ENCODE measurements around the gene THYN1.
"Not testable (repeated sequence)": the region's sequence is repeated elsewhere in the genome, so short reads cannot be mapped to it uniquely, and the experiment has no call there.

Gene THYN1

DNA sequence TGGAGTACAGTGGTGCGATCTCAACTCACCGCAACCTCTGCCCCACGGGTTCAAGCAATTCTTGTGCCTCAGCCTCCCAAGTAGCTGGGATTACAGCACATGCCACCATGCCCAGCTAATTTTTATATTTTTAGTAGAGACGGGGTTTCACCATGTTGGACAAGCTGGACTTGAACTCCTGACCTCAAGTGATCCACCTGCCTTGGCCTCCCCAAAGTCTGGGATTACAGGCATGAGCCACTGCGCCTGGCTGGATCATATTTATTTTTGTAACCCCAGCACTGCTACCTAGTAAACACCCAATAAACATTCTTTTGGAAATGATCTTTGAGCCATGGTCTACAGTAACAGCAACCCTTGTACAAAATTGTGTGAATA is 2.0 kb upstream of the THYN1 start:
- DNase-seq (ENCODE audit: low read depth, low spot score); H3K4me3 ChIP-seq (ENCODE audit: low read length): not testable (repeated sequence)

DNA sequence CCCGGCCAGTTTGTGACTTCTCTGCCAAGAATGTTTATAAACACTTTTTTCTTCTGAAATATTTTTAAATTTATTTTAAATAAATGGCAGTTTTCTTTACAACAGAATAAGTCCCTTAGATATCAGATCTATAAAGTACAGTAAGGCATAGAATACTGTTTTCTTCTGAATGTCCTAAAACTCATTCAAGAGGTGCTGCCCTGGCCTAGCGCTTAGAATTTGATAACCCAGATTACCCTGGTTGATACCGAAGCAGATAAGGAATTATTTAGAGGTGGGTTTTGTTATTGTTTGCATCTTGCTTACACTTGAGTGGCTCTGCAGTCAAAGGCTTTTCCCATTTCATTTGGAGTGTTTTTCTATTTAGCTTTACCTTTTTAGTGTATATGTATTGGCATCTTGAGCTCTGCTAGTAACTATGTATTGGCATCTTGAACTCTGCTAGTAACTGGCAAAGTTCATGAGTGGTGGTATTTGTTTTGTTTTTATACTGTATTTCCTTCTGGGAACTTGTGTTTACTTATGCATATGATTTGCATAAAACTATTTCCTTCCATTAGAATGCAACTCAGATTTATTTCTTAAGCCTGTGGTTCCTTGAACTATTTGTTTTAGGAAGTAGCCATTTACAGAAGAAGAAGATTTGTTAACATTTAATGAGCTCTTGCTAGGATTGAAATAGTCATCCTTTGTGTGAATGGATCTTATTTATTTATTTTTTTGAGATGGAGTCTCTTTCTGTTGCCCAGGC is 1.5 kb upstream of the THYN1 start:
- peak overlapping the region; percentile 84 for H3K4me3 ChIP-seq (ENCODE audit: low read length)
- no peak for DNase-seq (ENCODE audit: low read depth, low spot score)

DNA sequence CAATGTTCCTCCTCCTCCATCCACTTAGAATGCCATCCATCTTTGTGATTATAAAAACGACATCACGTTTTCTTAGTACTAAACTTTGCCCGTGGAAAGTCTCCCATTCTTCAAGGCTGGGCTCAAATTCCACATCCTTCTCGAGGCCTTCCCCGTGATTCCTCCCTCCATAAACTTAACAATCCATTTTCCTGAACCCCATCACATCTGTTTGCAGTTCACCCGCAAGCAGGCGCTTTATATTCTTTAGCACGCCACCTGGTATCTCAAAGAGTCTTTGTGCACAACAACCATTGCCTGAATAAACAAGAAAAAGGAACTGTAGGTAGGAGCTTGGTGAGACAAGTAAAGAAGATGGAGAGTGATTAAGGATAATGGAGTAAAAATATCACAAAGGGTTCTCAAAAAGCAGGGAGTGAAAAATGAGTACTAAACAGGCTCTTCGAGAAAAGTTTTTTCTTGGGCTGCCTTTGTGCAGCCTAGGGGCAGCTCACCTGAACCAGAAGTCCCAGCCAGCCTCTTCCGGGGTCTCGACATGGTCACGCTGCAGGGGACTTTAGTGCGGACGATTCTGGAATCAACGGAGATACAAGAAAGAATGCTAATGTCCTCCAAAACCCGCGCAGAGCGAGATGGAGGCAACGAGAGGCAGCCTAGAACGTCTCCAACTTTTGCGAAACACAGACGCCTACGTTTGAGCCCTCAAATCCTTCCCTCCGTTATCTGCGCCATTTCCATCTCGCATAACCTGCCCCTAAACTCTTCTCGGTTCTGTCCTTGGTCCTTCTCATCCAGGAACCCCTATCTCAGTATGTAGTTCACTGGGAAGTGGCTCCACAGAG is 585 bp downstream of the THYN1 start:
- H3K4me3 ChIP-seq (ENCODE audit: low read length): peak overlapping the region; percentile 84
- DNase-seq (ENCODE audit: low read depth, low spot score): no peak

DNA sequence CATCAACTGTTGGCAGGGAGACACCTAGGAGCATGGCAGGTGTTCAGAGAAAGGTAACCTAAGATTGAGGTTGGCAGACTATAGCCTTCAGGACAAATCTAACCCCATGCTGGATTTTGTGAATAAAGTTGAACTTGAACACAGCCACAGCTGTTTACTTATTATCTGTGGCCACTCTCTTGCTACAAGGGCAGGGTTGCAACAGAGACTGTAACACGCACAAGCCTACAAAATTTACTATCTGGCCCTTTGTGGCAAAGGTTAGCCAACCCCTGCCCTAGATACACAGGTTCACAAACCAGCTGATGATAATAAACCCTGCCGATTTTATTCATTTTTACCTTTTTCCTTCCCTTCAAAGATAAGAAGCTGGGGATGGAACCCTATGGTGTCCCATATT is 2.5 kb downstream of the THYN1 start:
- DNase-seq (ENCODE audit: low read depth, low spot score): no peak
- H3K4me3 ChIP-seq (ENCODE audit: low read length): no peak overlapping the region

DNA sequence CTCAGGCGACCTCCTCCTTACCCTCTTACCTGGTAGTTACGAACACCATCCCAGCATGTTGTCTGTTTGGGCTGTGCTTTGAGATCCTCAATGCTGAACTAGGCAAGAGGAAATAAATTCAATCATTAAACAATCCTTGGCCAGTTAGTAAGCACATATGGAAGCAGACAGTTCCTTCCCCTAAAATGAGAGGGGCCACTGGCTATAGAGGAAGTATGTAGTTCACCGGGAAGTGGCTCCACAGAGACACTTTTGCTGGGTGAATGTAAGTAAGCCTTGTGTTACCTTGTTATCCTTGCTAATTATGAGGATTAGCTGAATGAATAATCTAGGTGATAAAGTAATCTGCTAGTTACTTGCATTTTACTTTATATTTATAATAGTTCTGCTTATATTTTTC is 2.9 kb downstream of the THYN1 start:
- no peak overlapping the region for H3K4me3 ChIP-seq (ENCODE audit: low read length)
- no peak for DNase-seq (ENCODE audit: low read depth, low spot score)

DNA sequence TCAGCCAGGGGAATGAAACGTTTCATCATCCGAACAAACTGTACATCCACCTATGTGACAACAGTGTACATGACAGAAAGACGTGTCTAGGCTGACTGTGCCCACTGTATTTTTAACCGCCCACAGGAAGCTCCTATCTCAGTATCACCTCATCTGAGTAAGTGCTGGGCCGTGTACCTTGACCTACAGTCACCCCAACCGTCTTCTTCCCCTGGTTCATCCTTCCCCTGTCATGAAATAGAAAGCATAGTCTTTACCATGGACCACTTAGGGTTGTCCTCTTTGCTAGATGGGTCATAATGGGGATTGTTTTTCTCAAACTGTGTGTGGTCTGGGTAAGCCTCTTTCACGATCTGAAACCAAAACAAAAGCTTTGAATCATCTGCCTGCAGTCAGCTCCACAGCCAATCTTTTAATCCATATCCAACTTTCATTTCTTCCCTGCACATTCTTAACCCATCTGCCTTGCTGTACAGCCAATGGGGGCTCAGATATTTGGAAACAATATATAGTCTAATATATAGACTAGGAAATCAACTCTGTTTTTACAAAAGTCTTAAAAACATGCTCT is 4.2 kb downstream of the THYN1 start:
- H3K4me3 ChIP-seq (ENCODE audit: low read length): no peak overlapping the region
- no peak for DNase-seq (ENCODE audit: low read depth, low spot score)

DNA sequence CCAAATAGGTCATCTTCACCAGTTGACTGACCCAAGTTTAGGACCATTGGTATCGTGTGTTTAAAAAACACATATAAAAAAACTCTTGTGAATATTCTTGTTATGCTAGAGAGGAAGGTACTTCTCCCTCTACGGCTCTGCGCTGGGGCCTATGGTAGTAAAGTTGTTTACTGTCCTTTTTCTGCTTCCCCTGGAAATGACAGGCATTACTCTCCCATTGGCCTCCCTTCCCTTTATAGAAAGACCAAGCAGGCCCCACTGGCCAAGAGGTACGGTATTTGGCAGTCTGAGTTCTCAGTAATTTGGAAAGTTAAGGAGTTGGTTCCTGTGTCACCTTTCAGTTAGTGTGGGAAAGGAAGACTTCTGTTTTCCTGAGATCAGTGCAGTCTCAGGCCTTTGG is 6.5 kb downstream of the THYN1 start:
- no peak for DNase-seq (ENCODE audit: low read depth, low spot score)
- no peak overlapping the region for H3K4me3 ChIP-seq (ENCODE audit: low read length)

DNA sequence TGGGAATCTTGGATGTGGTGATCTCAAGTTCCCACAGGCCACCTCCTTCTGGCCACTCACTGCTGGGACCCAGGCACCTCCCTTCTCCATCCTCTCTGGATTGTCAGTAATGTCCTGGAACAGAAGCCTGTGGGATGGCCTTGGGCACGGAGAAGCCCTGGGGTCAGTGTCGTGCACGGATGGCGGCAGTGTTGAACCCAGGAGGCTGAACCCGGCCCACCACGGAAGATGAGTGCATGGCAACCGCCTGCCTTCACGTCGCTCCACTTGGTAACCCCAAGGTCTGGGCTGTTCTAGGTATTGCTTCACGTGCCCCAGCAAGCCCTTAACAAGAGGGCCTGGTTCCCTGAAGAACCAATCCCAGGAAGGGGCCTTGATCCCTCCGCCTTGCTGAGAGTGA is 7.1 kb downstream of the THYN1 start:
- H3K4me3 ChIP-seq (ENCODE audit: low read length): no peak overlapping the region
- no peak for DNase-seq (ENCODE audit: low read depth, low spot score)

DNA sequence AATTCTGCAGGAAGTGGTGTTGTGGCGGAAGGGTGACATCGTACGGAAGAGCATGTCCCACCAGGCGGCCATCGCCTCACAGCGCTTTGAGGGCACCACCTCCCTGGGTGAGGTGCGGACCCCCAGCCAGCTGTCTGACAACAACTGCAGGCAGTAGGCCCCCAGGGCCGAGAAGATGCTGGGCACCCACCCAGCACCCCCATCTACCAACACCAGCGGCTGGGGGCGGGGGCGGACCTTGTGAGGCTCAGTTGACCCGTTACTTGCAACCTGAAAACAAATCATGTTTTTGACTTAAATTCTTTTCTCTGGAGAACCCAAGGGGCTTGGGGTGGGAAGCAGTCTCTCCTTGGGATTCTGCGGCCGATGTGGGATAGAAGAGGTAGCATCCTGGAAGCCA is 7.7 kb downstream of the THYN1 start:
- H3K4me3 ChIP-seq (ENCODE audit: low read length): no peak overlapping the region
- DNase-seq (ENCODE audit: low read depth, low spot score): no peak

DNA sequence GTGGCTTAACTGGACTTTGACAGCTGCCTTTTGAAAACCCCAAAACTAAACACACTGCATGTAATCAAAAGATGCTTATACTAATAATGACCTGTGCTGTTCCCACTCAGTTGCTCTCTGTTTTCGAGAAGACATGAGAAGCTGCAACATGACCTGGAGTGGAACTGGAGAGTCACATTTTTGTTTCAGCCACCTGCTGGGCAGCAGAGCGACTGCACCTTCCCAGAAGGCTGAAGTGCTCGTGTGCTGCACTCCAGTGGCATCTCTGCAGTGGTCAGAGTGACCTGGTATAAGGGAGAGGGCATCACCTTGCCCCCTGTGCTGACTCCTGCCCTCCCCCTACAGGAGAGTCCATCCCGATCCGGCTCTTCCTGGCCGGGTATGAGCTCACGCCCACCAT is 8.6 kb downstream of the THYN1 start:
- H3K4me3 ChIP-seq (ENCODE audit: low read length): no peak overlapping the region
- DNase-seq (ENCODE audit: low read depth, low spot score): peak; percentile 45

DNA sequence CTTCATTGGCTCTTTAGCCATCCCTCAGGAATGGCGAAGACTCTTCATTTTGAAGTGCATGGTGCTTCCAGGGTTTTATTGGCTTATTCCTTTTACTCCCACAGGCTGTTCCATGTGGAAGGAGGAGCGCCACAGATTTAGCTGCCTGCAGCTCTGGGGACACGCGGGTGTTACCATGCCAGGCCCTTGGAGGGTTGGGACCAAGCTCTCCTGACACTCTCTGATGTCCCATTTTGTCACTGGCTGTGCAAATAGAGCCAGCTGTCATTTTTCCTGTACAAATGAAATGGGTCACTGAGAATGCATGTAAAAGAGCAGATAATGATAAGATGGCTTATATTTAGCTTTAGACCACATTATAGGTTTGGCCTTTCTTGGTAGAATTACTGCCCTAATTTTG is 9.2 kb downstream of the THYN1 start:
- DNase-seq (ENCODE audit: low read depth, low spot score): no peak
- H3K4me3 ChIP-seq (ENCODE audit: low read length): no peak overlapping the region

DNA sequence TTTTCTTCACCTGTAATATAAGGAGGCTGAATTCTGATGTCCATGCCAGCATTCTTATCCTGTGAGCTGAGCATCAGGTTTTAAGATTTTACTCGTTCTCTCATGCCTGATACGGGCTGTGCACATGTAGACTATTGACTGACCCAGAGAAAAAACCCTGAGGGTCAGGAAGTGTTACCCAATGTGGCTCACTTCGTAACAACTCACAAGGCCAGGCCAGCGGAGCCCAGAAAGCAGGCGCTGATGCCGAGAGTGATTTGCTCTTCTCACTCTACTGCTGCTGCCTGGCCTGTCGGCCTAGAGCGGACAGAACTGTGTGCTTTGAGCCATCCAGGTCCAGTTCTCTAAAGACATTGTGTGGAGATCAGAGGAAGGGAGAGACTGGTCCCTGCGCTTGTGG is 10.8 kb downstream of the THYN1 start:
- no peak for DNase-seq (ENCODE audit: low read depth, low spot score)
- no peak overlapping the region for H3K4me3 ChIP-seq (ENCODE audit: low read length)

DNA sequence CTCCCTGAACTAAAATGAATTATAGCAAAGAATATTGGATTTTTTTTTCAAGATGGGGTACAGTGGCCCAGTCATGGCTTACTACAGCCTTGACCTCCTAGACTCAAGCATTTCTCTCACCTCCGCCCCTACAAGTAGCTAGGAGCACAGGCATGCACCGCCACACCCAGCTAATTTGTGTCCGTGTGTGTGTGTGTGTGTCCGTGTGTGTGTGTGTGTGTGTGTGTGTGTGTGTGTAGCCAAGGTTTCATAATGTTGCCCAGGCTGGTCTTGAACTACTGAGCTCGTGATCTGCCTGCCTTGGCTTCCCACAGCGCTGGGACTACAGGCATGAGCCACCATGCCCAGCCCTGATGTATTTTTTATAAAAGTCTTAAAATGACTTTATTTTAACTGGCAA is 12.6 kb downstream of the THYN1 start:
- DNase-seq (ENCODE audit: low read depth, low spot score): no peak
- H3K4me3 ChIP-seq (ENCODE audit: low read length): no peak overlapping the region

DNA sequence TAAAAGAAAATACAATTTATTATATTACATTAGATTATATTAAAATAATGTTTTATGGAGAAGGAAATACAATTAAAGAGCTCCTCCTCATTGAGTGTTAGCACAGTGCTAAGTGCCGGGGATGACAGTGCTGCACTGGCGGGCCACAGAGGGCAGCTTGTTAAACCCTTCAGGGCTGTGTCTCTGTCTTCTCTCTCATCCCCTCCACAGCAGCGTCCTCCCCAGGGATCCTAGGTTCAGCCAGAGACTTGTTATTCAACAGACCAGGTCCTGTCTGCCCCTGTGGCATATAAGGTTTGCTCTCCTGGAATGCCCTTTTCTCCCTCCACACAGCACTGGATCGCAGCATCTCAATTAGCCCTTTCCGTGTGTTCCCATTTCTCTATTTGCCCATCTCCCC is 14.2 kb downstream of the THYN1 start:
- DNase-seq (ENCODE audit: low read depth, low spot score): no peak
- no peak overlapping the region for H3K4me3 ChIP-seq (ENCODE audit: low read length)

DNA sequence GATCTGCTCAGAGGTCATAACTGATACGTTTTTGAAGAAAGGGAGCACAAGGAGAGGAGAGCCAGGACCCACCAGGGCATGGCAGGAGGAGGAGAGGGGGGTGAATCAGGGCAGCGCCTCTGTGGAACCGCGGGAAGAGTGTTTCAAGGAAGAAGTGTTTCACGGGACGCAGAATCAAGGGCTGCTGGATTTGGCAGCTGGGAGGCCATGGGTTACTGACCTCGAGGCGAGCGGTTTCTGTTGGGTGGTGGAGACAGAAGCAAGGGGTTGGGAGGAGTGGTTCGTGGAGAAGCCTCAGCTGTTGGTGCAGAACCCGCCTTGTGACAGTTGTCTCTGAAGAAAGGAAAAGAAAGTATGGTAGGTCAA is 15.6 kb downstream of the THYN1 start:
- no peak for DNase-seq (ENCODE audit: low read depth, low spot score)
- no peak overlapping the region for H3K4me3 ChIP-seq (ENCODE audit: low read length)

DNA sequence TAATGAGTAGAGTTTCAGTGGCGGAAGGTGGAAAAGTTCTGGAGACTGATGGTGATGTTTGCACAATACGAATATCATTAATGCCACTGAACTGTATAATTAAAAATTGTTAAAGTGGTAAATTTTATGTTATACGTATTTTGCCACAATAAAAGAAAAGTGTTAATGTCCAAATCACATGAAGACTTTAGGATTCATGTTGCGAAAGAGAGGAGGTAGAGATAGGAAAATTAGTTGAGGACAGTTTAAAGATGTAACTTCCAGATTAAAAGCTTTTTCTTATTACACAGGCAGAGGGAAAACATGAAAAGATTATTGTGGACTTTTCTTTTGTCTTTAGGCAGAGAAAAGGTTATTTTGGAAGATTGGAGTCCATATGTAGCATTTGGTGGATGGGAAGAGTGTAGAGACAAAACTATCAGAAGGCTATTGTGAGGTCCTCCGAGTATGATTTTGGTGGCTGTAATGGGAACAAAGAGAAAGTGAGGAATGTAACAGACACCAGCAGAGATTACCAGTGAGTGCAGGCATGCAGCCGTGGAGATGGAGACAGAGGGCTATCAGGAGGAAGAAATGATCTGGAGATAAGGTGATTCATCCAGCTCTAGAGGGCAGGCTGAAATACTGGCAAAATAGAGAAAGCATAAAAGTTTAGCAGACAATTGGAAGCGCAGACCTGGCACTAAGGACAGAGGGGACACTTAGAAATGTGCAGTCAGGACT is 16.2 kb downstream of the THYN1 start:
- no peak overlapping the region for H3K4me3 ChIP-seq (ENCODE audit: low read length)
- DNase-seq (ENCODE audit: low read depth, low spot score): no peak

DNA sequence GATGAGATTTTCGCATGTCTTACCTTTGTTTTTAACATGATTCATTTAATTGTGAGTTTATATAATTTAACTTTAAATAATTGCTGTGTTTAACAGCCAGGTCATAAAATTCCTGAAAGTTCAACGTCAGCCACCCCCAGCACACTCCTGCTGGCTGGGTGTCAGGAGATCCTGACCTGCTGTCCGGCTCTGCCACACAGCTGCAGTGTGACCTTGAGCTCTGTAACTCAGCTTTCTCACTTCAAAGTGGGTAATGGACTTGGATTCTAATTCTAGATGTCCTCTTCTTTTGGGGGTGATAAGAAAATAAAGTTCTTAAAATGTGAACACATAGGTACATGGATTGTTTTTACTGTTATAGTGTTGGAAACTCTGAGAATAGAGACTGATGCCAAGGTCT is 17.8 kb downstream of the THYN1 start:
- no peak overlapping the region for H3K4me3 ChIP-seq (ENCODE audit: low read length)
- DNase-seq (ENCODE audit: low read depth, low spot score): no peak

DNA sequence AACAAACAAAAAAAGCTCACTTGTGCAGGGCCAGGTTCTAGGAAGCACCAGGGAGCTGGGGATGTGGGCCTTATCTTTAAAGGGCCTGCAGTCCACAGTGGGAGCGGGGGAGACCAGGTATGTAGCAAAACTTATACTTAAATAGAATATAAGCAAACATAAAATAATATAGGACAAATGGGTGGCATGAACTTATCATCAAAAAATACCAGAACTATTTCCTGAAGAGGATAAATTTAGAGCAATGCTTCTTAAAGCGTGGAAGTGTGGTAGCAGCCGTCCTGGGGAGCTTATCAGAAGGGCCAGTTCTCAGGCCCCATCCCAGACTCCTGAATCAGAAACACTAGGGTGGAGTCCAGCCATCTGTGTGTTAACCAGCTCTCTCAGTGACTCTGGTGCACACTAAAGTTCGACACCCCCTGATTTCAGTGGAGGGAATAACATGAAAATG is 19.4 kb downstream of the THYN1 start:
- no peak overlapping the region for H3K4me3 ChIP-seq (ENCODE audit: low read length)
- no peak for DNase-seq (ENCODE audit: low read depth, low spot score)

DNA sequence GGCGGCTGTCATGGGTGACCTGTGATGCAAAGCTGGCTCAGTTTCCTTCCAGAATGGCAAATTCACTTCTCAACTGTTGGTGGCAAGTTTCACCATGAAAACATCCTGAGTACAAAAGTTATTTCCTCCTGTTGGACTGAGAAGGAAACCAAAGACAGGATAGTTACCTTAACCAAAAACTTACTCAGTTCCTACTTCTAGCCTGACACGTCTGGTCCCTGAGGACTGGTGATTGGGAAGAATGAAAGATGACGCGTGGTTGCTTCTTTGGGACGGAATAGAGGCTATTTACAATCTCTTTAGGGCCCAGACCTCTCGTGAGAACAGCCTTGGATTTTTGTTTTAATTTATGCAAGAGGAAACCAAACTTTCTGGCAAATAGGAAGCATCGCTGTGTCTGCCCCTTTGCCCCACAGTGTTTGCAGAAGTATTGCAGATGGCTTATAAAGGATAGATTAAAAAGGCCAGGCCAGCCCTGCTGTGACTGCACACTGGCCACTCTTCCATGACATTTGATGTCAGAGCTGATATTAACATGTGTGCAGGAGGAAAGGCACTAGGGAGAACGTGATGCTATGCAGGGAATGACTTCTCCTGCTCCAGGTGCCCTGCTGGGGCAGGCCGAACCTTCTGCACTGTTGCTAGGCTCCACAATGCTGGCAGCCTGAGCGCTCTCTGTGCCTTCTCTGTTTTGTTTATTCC is 21.0 kb downstream of the THYN1 start:
- no peak overlapping the region for H3K4me3 ChIP-seq (ENCODE audit: low read length)
- no peak for DNase-seq (ENCODE audit: low read depth, low spot score)

Measured in Jurkat, Clone E6-1 (cell line).